Left ventricle myocardium inferior (tissue), 1 donor: ENCODE data around the gene DLG5. TPM values are rescaled to one million over a fixed set of nuclear protein-coding genes. Genes with fewer than 3 reads are reported as not detected.

Source experiments
- DNase-seq: peaks from one replicate; pipeline ENCODE4 v3.0.0-alpha.2; 2020
- H3K27ac ChIP-seq: fragments of 200-600 bp; replicated peaks from 2 replicates; pipeline ENCODE4 v1.8.0; 2021
- H3K27me3 ChIP-seq: fragments of 200-600 bp; 2 replicates; pipeline ENCODE4 v1.8.0; 2021; ENCODE audit warnings: low read depth
- H3K36me3 ChIP-seq: fragments of 200-600 bp; 2 replicates; pipeline ENCODE4 v1.8.0; 2021
- H3K4me1 ChIP-seq: fragments of 200-600 bp; 2 replicates; pipeline ENCODE4 v1.8.0; 2021
- H3K4me3 ChIP-seq: fragments of 200-600 bp; 2 replicates; pipeline ENCODE4 v1.8.0; 2021; ENCODE audit warnings: mild to moderate bottlenecking, moderate library complexity
- H3K9me3 ChIP-seq: fragments of 200-600 bp; replicated peaks from 2 replicates; pipeline ENCODE4 v1.8.0; 2021
- CTCF ChIP-seq: fragments of 200-600 bp; IDR thresholded peaks from 2 replicates; pipeline ENCODE4 v1.8.0; 2021; ENCODE audit warnings: antibody characterized with exemption, mild to moderate bottlenecking, borderline replicate concordance
- intact Hi-C: fragments of 100-400 bp; cut with micrococcal nuclease; formaldehyde crosslinking; loops from one replicate; pipeline ENCODE4 v1.11.0; 2022
- total RNA-seq: library from RNA; stranded (reverse); fragmentation: NEBNext Ultra II Directional; extraction: Animal tissue kit (Norgen Biotek cat#: 25700); gene quantifications from one replicate; pipeline ENCODE4 v1.2.1, GENCODE V29; 2021
- donor health status: DM: no; HTN: yes; CAD: no; lungs with severe emphysema.

DLG5 gene
- total RNA-seq, 1 donor from 2014 or later, result 8.9 TPM

- Histone ChIP-seq H3K4me3 (no peak overlapping the region), H3K27me3 (no peaks in the 10 kb centered on the region), H3K9me3 (peaks cover 11% of the 10 kb centered on the region), H3K4me1 (no peaks in the 10 kb centered on the region), H3K27ac (no peak overlapping the region), H3K36me3 (peaks cover 32% of the 10 kb centered on the region)
- intact Hi-C loops, result no loop called here
- no peak for TF ChIP-seq CTCF
- no peak for DNase-seq
Observed at GRCh38 chr10:77782328-77783061, 144.1 kb downstream of the DLG5 start.

- H3K36me3 ChIP-seq, result peaks cover 30% of the 10 kb centered on the region
- no peaks in the 10 kb centered on the region for H3K4me1 ChIP-seq
- H3K27me3 ChIP-seq, result no peaks in the 10 kb centered on the region
- H3K27ac ChIP-seq, result no peak overlapping the region
- peaks cover 17% of the 10 kb centered on the region for H3K9me3 ChIP-seq
- no peak for DNase-seq
- no peak overlapping the region for H3K4me3 ChIP-seq
- intact Hi-C loops, result no loop called here
- no peak for TF ChIP-seq CTCF
Observed at GRCh38 chr10:77781451-77782327, 144.9 kb downstream of the DLG5 start.

GRCh38 chr10:77780180-77780579, 146.4 kb downstream of the DLG5 start:
- H3K36me3 ChIP-seq, result peaks cover 30% of the 10 kb centered on the region
- H3K27ac ChIP-seq, result no peak overlapping the region
- no peaks in the 10 kb centered on the region for H3K27me3 ChIP-seq
- no peaks in the 10 kb centered on the region for H3K4me1 ChIP-seq
- no peak for DNase-seq
- no peak for TF ChIP-seq CTCF
- peaks cover 18% of the 10 kb centered on the region for H3K9me3 ChIP-seq
- H3K4me3 ChIP-seq, result no peak overlapping the region
- intact Hi-C loops, result no loop called here

GRCh38 chr10:77776487-77776886, 150.1 kb downstream of the DLG5 start:
- no peak for DNase-seq
- Histone ChIP-seq H3K4me1 (no peaks in the 10 kb centered on the region), H3K4me3 (no peak overlapping the region), H3K27me3 (no peaks in the 10 kb centered on the region), H3K9me3 (peaks cover 18% of the 10 kb centered on the region), H3K27ac (no peak overlapping the region), H3K36me3 (no peaks in the 10 kb centered on the region)
- intact Hi-C loops, result no loop called here
- TF ChIP-seq CTCF, result no peak

GRCh38 chr10:77774940-77775391, 151.6 kb downstream of the DLG5 start:
- H3K27ac ChIP-seq, result no peak overlapping the region
- no peak for TF ChIP-seq CTCF
- H3K4me1 ChIP-seq, result no peaks in the 10 kb centered on the region
- no peaks in the 10 kb centered on the region for H3K36me3 ChIP-seq
- intact Hi-C loops, result no loop called here
- no peak overlapping the region for H3K4me3 ChIP-seq
- peaks cover 18% of the 10 kb centered on the region for H3K9me3 ChIP-seq
- DNase-seq, result no peak
- no peaks in the 10 kb centered on the region for H3K27me3 ChIP-seq
